ENCODE measurements around the gene FAT4.

FAT4 gene

GRCh38 chr4:125316791-125317524, 2.2 kb downstream of the FAT4 start:
- no peak for DNase-seq (ENCODE audit: low spot score)

- DNase-seq (ENCODE audit: low spot score): no peak
Measured at GRCh38 chr4:125317525-125317877, 2.7 kb downstream of the FAT4 start.

GRCh38 chr4:125319311-125319710, 4.6 kb downstream of the FAT4 start:
- no peak for DNase-seq (ENCODE audit: low spot score)

GRCh38 chr4:125321709-125322365, 7.1 kb downstream of the FAT4 start:
- DNase-seq (ENCODE audit: low spot score): no peak

GRCh38 chr4:125322366-125322730, 7.6 kb downstream of the FAT4 start:
- no peak for DNase-seq (ENCODE audit: low spot score)

GRCh38 chr4:125323654-125324053, 8.9 kb downstream of the FAT4 start:
- DNase-seq (ENCODE audit: low spot score): no peak

GRCh38 chr4:125325733-125326132, 11.0 kb downstream of the FAT4 start:
- no peak for DNase-seq (ENCODE audit: low spot score)

GRCh38 chr4:125331116-125331515, 16.4 kb downstream of the FAT4 start:
- DNase-seq (ENCODE audit: low spot score): no peak

- no peak for DNase-seq (ENCODE audit: low spot score)
Measured at GRCh38 chr4:125334926-125335325, 20.2 kb downstream of the FAT4 start.

GRCh38 chr4:125338814-125339213, 24.1 kb downstream of the FAT4 start:
- no peak for DNase-seq (ENCODE audit: low spot score)

GRCh38 chr4:125344198-125344597, 29.4 kb downstream of the FAT4 start:
- no peak for DNase-seq (ENCODE audit: low spot score)

- no peak for DNase-seq (ENCODE audit: low spot score)
Measured at GRCh38 chr4:125346616-125347015, 31.9 kb downstream of the FAT4 start.

GRCh38 chr4:125350470-125351135, 35.8 kb downstream of the FAT4 start:
- DNase-seq (ENCODE audit: low spot score): no peak

GRCh38 chr4:125352521-125352920, 37.8 kb downstream of the FAT4 start:
- no peak for DNase-seq (ENCODE audit: low spot score)

GRCh38 chr4:125353131-125353530, 38.4 kb downstream of the FAT4 start:
- no peak for DNase-seq (ENCODE audit: low spot score)

GRCh38 chr4:125355791-125356190, 41.0 kb downstream of the FAT4 start:
- no peak for DNase-seq (ENCODE audit: low spot score)

- no peak for DNase-seq (ENCODE audit: low spot score)
Measured at GRCh38 chr4:125357675-125358074, 42.9 kb downstream of the FAT4 start.

GRCh38 chr4:125358453-125358852, 43.7 kb downstream of the FAT4 start:
- DNase-seq (ENCODE audit: low spot score): no peak

GRCh38 chr4:125359363-125359762, 44.6 kb downstream of the FAT4 start:
- no peak for DNase-seq (ENCODE audit: low spot score)

GRCh38 chr4:125359960-125360634, 45.3 kb downstream of the FAT4 start:
- no peak for DNase-seq (ENCODE audit: low spot score)

- DNase-seq (ENCODE audit: low spot score): no peak
Measured at GRCh38 chr4:125360727-125361126, 46.0 kb downstream of the FAT4 start.

Measured in LoVo (cell line).